Bronchial epithelial cell (primary cell): ENCODE results near the gene TCF7L2. TPM values are rescaled to one million over a fixed set of nuclear protein-coding genes. Genes with fewer than 3 reads are reported as not detected.

Source experiments
- DNase-seq: peaks from one replicate; pipeline ENCODE4 v3.0.0-alpha.2; 2010; ENCODE audit warnings: low read depth
- FAIRE-seq: peaks from 2 replicates; lab custom pipeline; 2011; peaks lifted over from hg19 to GRCh38; lab: Jason Lieb, UNC
- H3K27me3 ChIP-seq: 2 replicates; pipeline ENCODE4 v1.5.1; 2011; ENCODE audit warnings: low read length; ENCODE audit not compliant: control insufficient read depth, insufficient read depth
- H3K36me3 ChIP-seq: 2 replicates; pipeline ENCODE4 v1.5.1; 2011; ENCODE audit warnings: low read length; ENCODE audit not compliant: control insufficient read depth, insufficient read depth
- H3K4me3 ChIP-seq: 2 replicates; pipeline ENCODE4 v1.5.1; 2011; ENCODE audit warnings: mild to moderate bottlenecking, low read depth, low read length, control low read depth
- CTCF ChIP-seq: IDR thresholded peaks from 2 replicates; pipeline ENCODE4 v1.5.1; 2011; ENCODE audit warnings: mild to moderate bottlenecking, moderate library complexity, low read length, control low read depth, inconsistent platforms; ENCODE audit not compliant: insufficient read depth, severe bottlenecking
- total RNA-seq: library from RNA; depleted of rRNA; stranded (reverse); fragments of >200 nt; gene quantifications from 2 replicates; pipeline ENCODE4 v1.2.1, GENCODE V29; 2014

TCF7L2 gene
- total RNA-seq, 1 donor from 2014 or later: 1.1 TPM

GRCh38 chr10:113086282-113086681, 136.2 kb downstream of the TCF7L2 start:
- FAIRE-seq: no peak
- DNase-seq: no peak
- H3K36me3 ChIP-seq: no peaks in the 10 kb centered on the region

GRCh38 chr10:113087165-113088029, 137.3 kb downstream of the TCF7L2 start:
- DNase-seq: peak; percentile 98
- Histone ChIP-seq H3K27me3 (no peaks in the 10 kb centered on the region), H3K36me3 (no peaks in the 10 kb centered on the region), H3K4me3 (no peak overlapping the region)
- TF ChIP-seq CTCF: no peak
- FAIRE-seq: peak; percentile 97

More at GRCh38 chr10:113086282-113086681, 136.2 kb downstream of the TCF7L2 start:
- no peak for TF ChIP-seq CTCF
- no peak overlapping the region for H3K4me3 ChIP-seq
- H3K27me3 ChIP-seq: no peaks in the 10 kb centered on the region

DNA sequence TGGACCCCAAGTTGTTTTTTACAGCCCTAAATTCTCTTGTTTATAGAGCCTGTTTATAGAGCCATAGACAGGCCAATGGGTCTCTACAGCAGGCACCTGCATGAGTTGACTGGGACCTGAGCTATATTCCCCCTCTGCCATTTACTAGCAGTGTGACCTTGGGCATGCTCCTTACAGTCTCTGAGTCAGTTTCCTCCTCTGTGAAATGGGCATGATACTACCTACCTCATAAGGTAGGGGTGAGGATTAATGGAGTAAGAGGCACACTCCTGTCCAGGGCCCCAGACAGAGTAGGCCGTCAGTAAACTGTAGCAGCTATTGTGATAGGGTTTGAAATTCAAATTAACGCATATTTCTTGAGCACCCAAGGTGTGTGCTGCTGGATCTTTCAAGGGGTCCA, 138.1 kb downstream of the TCF7L2 start:
- no peak for DNase-seq
- no peak for FAIRE-seq

DNA sequence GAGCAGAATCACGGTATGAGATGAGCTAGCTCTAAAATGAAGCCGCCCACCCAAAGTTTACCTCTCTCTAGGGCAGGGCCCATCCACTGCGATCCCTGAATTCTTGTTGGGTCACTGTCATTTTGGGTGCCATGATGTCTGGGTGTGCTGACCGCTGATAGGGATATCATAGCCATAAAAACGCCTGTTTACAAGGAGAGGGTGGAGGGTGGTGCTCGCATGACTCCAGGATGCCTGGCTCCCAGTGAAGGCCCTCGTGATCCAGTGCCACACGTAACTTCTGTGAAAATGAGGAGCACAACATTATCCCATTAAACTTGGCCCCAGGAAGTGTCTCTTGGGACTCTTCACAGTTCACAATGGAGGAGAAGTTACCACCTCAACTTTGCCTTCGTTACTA, 139.5 kb downstream of the TCF7L2 start:
- no peak for TF ChIP-seq CTCF
- Histone ChIP-seq H3K36me3 (no peaks in the 10 kb centered on the region), H3K4me3 (no peak overlapping the region), H3K27me3 (no peaks in the 10 kb centered on the region)
- FAIRE-seq: no peak
- DNase-seq: no peak

More for the DNA sequence above, 138.1 kb downstream of the TCF7L2 start:
- no peaks in the 10 kb centered on the region for H3K36me3 ChIP-seq
- no peak overlapping the region for H3K4me3 ChIP-seq
- no peak for TF ChIP-seq CTCF
- H3K27me3 ChIP-seq: no peaks in the 10 kb centered on the region

DNA sequence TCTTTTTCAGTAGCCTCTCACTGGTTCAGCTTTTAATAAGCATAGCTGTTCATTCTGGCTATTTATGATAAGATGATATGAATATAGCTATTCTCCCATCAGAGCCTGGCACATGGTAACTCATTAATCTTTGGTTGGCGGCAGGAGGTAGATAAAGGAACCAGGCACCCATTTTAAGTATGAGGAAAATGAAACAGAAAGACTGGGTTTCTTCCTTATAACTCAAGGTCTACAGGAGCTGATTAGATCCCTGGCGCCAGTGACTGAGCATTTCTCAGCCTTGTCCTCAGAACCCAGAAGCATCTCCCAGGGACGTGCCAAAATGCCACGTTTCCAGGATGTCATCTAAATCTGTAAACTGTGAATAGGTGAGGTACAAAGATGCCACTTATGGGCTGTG, 141.9 kb downstream of the TCF7L2 start:
- H3K4me3 ChIP-seq: no peak overlapping the region
- TF ChIP-seq CTCF: no peak
- peaks cover under 1% of the 10 kb centered on the region for H3K36me3 ChIP-seq
- DNase-seq: no peak
- no peak for FAIRE-seq
- H3K27me3 ChIP-seq: no peaks in the 10 kb centered on the region
